Stimulated activated CD4-positive, alpha-beta T cell treated with anti-CD3 and anti-CD28 coated beads, TNF-alpha, amount 100 ng/mL, for 1 hour (primary cell): ENCODE data around the gene LYSMD4.

Experiments
- DNase-seq, 3 donors: peaks; one replicate each; pipeline ENCODE4 v3.0.0-alpha.2; 2020; ENCODE audit warnings: low read depth in 3 of 3, low spot score in 1 of 3

The LYSMD4 gene

GRCh38 chr15:99731336-99732123 lies 1.7 kb downstream of the LYSMD4 start:
- DNase-seq = no peak

- DNase-seq = no peak
Observed at GRCh38 chr15:99729920-99730319, 3.3 kb downstream of the LYSMD4 start.

GRCh38 chr15:99729327-99729726 lies 3.9 kb downstream of the LYSMD4 start:
- no peak for DNase-seq

GRCh38 chr15:99728916-99729315 lies 4.3 kb downstream of the LYSMD4 start:
- no peak for DNase-seq

GRCh38 chr15:99727733-99728132 lies 5.5 kb downstream of the LYSMD4 start:
- no peak for DNase-seq

GRCh38 chr15:99727330-99727729 lies 5.9 kb downstream of the LYSMD4 start:
- no peak for DNase-seq

- no peak for DNase-seq
Observed at GRCh38 chr15:99726333-99726732, 6.9 kb downstream of the LYSMD4 start.

- no peak for DNase-seq
Observed at GRCh38 chr15:99722406-99722805, 10.8 kb downstream of the LYSMD4 start.

- DNase-seq = no peak
Observed at GRCh38 chr15:99721896-99722295, 11.3 kb downstream of the LYSMD4 start.

- no peak for DNase-seq
Observed at GRCh38 chr15:99721104-99721778, 12.0 kb downstream of the LYSMD4 start.

- no peak for DNase-seq
Observed at GRCh38 chr15:99720533-99720932, 12.7 kb downstream of the LYSMD4 start.

- DNase-seq = no peak
Observed at GRCh38 chr15:99719096-99719541, 14.1 kb downstream of the LYSMD4 start.

GRCh38 chr15:99718421-99718820 lies 14.8 kb downstream of the LYSMD4 start:
- DNase-seq = no peak

- no peak for DNase-seq
Observed at GRCh38 chr15:99717161-99718009, 15.9 kb downstream of the LYSMD4 start.

- no peak for DNase-seq
Observed at GRCh38 chr15:99716540-99717095, 16.6 kb downstream of the LYSMD4 start.

- DNase-seq = no peak
Observed at GRCh38 chr15:99712415-99712814, 20.8 kb downstream of the LYSMD4 start.

- DNase-seq = no peak
Observed at GRCh38 chr15:99711625-99712024, 21.6 kb downstream of the LYSMD4 start.

- no peak for DNase-seq
Observed at GRCh38 chr15:99709243-99709986, 23.8 kb downstream of the LYSMD4 start.

- no peak for DNase-seq
Observed at GRCh38 chr15:99708563-99708962, 24.7 kb downstream of the LYSMD4 start.

- DNase-seq = no peak
Observed at GRCh38 chr15:99707473-99708270, 25.6 kb downstream of the LYSMD4 start.
